Measurements from ENCODE around the gene STXBP5L.

DNA sequence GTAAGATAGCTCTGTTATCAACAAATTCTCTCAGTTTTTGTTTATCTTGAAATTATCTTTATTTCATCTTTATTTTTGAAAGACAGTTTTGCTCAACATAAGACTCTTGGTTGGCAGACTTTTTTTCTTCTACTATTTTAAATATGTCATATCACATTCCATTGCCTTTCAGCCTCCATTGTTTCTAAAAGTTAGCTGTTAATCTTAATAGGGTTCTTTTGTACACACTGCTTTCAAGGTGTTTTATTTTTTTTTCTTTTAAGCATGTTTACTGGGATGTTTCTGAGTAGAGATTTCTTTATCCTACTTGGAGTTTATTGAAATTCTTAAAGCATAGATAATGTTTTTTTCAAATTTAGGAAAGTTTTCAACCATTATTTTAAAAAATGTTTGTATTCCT is 294.6 kb downstream of the STXBP5L start:
- no peak for TF ChIP-seq POLR2AphosphoS5 (IDR thresholded peaks at IDR 0.05; ENCODE audit: insufficient read depth in 1 of 2, low read depth in 1 of 2)
- TF ChIP-seq, protein P1, sequence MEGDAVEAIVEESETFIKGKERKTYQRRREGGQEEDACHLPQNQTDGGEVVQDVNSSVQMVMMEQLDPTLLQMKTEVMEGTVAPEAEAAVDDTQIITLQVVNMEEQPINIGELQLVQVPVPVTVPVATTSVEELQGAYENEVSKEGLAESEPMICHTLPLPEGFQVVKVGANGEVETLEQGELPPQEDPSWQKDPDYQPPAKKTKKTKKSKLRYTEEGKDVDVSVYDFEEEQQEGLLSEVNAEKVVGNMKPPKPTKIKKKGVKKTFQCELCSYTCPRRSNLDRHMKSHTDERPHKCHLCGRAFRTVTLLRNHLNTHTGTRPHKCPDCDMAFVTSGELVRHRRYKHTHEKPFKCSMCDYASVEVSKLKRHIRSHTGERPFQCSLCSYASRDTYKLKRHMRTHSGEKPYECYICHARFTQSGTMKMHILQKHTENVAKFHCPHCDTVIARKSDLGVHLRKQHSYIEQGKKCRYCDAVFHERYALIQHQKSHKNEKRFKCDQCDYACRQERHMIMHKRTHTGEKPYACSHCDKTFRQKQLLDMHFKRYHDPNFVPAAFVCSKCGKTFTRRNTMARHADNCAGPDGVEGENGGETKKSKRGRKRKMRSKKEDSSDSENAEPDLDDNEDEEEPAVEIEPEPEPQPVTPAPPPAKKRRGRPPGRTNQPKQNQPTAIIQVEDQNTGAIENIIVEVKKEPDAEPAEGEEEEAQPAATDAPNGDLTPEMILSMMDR (IDR thresholded peaks at IDR 0.05) = no peak

Measured in vagina (tissue), 2 donors.